HG03039 (cell line): ENCODE measurements around the gene PROSER2.

Experiments
- ATAC-seq: cut with Tn5 transposase; IDR thresholded peaks from one replicate; pipeline ENCODE4 v1.9.1; 2021; ENCODE audit warnings: mild to moderate bottlenecking, moderate library complexity; ENCODE audit not compliant: unreplicated experiment

Gene PROSER2, protein sequence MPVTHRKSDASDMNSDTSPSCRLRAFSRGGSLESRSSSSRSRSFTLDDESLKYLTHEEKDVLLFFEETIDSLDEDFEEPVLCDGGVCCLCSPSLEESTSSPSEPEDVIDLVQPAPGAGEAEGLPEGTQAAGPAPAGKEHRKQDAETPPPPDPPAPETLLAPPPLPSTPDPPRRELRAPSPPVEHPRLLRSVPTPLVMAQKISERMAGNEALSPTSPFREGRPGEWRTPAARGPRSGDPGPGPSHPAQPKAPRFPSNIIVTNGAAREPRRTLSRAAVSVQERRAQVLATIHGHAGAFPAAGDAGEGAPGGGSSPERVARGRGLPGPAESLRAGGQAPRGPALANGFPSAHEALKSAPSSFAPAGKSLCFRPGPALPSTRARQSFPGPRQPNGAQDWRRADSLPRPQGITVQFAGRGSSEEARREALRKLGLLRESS

DNA sequence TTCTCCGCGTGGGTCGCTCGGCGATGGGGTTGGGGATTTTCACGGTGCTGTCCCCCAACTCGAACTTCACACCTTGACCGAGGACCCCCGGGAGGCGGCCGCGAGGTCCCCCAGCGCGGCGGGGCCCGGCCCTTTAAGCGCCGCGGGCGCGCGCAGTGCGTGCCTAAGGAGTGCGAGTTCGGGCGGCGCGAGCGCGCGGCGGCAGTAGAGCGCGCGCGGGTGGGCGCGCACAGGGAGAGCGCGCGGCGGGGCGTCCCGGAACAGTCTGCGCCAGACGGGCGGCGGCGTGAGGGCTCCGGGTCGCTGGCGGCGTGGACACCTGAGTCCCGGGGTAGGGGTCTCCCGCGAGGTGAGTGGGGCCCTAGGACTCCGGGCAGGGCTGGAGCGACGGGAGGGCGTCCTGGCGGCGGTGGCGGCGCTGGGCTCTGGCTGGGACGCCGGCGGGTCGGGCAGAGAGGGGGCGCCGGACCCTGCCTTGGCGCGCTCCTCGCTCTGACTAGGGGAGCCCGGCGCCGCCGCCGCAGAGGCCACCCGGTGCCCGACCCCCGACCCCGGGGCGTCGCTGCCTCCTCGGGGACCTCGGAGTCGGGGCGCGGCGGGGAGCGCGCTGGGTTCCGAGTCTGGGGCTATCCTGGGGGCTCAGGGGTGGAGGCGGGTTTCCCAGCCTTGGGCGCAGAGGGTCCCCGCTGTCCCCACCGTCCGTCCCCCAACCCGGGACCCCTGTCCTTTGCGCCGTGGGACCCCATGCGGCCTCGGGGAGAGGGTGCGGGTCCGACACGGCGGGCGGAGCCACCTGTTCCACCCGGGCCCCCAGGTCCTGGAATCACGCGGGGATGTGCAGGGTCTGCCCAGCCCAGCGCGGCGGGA is at the start of gene PROSER2:
Gene PROSER2 (plus strand): TSS at position 235 of the 867 bp plus-strand sequence. CDS start 28,722 bp downstream, outside the sequence.
- ATAC-seq, result no peak

DNA sequence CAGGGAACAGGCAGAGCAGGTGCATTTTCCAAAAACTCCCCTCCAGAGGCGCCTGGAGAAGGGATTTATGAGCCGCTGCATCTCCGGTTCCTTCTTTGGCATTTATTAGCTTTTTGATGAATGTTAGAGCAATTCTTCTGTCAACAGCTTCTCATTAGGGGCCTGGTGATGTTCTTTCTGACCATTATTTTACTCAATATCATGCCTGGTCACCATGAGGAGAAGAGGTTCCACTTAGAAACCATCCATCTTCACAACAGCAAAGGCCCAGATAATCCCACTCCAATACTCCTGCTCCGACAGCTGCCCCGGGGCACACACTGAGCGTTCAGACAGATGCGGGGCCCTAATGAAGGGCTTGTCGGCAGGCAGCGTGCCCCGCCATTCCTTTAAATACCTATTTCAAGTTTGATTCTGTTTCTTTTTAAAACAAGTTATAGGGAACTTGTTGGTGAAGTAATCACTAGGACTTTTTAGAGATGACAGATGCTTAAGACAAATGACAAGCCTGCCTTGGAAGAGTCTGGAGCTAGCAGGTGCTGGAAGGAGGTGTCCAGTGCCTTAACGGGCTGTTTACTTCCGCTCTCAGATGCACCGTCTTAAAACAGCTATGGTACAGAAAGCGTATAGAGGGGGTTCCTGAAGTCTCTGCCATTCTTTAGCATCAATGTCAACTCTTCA is 49.3 kb upstream of the PROSER2 start:
- ATAC-seq, result no peak

DNA sequence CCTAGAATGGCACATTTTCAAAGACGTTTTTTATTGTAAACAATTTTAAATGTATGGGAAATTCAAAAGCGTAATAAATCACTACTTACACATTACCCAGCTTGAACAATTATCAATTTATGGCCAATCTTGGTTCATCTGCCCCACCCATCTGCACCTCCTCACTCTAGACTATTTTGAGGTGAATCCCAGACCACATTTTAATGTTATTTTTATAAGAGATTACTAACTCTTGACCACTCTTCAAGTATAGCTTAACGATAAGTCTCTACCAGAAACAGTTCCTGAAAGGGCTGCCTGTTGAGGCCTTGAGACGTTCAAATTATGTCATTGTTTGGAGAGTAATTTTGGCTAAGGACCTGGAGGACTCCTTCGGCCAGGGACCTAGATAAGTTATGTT is 47.7 kb upstream of the PROSER2 start:
- ATAC-seq, result no peak

DNA sequence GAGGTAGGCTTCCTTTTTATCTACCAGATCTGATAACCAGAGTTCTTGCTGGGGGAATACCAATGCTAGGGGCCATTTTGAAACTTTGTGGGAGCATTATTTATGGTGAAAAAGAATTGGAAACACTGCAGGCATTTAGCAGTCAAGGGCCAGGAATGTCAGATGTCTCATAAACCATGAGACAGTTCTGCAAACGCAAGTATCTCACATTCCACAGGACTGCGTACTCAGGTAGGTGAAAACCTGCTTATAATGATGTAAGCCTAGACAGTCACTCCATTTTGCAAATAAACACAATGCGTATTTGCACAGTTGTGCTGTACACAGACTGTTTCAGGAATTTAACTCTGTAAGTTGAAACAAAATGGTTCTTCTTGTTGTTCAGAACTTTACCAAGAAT is 47.1 kb upstream of the PROSER2 start:
- ATAC-seq, result no peak

DNA sequence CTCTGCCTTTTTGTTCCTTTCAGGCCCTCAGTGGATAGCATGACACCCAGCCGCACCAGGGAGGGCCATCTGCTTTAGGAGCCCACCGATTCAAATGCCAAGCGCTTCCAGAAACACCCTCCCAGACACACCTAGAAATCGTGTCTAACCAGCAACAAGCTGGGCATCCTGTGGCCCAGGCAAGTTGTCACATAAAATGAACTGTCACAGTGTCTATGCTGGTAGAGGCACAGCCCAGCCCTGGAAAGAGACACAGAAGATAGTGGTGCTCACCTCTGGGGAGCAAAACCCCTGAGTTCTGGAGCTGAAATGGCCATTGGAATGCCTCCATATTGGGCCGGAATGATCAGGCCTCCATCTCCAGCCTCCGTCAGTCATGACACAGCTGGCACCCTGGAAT is 42.0 kb upstream of the PROSER2 start:
- no peak for ATAC-seq

DNA sequence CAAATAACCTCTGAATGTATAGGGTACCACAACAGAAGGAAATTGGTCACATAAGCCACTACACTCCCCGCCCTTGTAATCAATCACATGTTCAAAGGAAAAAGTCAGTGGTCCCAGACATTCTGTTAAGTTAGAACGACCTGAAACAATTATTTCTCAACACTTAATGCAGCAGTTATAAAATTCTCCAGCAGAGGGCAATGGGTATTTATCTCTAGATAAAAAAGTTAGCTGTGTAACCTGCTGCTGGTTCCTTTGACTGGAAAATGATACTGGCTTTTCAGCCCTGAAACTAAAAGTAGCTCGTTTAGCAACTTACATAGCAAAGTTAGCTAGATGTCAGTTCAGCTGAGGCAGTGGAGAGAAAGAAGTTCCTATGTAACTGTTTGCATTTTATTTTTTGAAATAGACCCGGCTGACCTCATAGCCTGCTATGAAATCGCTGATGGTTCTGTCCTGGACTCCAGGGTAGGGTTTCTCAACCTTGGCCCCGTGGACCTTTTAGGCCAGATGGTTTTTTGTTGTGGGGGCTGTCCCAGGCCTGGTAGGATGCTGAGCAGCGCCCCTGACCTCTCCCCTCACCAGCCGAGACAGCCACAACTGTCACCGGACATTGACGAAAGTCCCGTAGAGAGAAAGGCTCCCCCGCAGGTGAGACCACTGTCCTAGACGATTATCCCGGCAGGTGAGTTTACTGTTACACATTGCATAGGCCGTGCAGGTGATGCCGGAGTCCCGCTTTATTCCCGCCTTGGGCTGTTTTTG is 40.2 kb upstream of the PROSER2 start:
- no peak for ATAC-seq

DNA sequence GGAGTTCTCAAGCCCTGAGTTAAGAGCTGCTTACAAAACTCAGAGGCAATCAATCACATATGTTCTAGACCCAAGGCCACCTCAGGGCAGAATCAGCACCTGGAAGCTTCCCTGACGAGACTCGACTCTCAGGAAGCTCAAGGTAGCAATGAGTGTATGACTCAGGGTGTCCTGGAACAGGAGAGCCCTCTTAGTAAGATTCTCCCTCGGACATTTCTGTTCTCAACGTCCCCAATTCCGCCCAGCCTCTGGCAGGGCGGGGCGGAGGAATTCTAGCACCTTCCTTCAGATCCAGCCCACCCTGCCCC is 39.6 kb upstream of the PROSER2 start:
- no peak for ATAC-seq

DNA sequence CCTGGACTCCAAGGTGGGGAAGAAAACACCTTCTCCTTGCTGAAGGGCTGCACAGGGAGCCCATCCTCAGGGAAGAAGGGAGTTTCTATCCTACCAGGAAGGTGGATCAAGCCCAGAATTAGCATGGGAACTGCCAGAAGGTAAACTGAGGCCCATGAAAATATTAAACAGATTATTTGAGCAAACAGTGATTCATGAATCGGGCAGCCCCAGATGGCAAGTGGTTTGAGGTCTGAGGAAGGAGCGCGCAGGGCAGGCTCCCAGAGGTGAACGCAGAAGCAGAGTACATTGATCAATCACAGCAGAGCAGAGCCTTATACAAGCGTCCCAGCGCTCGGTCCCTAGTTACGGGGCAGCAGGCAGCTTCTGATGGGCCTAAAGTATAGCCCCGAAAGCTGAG is 35.8 kb upstream of the PROSER2 start:
- no peak for ATAC-seq

DNA sequence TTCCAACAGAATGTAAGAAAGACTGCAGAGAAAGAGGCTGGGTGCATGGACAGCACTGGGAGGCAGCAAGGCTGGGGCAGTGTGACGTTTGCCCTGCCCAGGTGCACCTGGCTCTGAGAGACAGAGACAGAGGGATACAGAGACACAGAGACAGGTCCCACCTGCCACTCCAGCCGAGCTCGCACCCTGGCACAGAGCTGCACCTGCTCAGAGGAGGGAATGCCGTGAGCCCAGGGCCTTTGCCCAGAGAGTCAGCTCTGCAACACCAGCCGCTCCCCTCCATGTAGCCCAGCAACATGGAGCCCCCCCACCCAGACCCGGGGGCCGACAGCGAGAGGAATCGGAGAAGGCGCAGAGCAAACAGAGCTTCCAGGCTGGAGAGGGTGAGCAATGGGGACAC is 35.3 kb upstream of the PROSER2 start:
- no peak for ATAC-seq

DNA sequence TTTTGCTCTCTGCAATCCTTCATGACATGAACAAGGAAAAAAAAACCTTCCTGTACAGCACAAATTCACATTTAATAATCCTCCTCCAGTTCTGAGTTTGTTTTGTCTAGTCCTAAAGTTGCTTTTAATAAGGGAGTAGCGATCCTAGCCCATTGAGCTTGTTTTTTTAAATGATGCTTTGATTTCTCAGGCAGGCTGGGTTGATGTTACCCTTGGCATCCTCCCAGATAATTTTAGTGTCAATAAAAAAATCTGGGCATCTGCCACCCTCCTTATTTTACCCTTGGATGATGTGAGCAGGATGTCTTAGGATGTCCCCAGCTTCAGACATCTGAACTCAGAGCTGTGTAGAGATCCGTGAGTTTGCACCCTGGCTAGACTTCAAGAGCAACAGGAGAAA is 33.9 kb upstream of the PROSER2 start:
- ATAC-seq, result no peak

DNA sequence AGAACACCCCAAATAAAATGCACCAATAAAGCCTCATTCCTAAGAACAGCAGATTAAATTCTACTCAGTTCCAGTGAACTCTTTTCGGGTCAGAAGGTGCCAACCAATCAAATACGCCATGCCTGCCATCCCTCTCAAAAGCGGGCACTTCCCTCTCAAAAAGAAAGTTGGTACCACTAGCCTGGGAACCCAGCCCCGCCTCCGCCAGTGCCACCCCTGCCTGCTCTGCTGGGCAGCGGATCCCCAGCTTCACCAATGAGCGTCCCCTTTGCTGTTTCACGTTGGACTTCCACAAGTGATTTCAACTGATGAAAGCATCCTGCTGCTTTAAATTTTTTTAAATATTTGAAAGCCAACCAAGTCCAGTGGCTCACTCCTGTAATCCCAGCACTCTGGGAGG is 33.2 kb upstream of the PROSER2 start:
- no peak for ATAC-seq

DNA sequence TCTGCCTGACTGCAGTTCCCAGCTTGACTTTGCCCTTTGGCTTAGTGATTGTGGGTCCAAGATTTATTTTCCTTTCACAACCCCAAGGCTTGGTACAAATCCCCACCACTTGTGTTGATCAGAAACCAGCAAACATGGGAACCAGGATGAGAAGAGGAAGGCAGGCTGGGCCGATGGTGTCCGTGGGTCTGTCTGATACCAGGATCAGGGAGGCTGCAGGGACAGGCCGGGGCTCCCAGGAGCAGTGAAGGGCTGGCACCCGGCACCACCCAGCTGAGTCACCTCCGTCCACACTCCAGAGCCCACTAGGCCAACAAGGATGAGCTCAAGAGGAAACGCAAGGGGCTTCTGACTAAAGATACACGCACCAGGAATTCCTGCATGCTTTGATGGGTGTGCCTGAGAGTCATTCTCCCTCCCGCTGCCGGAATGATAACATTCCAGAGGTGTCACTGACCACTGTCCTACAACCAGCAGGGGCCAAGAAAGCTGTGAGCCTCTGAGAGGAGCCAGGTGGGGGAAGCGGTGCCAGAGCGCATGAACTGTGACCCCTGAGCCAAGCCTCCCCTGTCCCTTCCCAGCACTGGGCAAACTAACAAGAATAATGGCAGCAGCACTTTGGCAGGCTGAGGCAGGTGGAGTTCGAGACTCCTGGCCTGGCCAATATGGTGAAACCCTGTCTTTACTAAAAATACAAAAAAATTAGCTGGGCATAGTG is 29.2 kb upstream of the PROSER2 start:
- no peak for ATAC-seq

DNA sequence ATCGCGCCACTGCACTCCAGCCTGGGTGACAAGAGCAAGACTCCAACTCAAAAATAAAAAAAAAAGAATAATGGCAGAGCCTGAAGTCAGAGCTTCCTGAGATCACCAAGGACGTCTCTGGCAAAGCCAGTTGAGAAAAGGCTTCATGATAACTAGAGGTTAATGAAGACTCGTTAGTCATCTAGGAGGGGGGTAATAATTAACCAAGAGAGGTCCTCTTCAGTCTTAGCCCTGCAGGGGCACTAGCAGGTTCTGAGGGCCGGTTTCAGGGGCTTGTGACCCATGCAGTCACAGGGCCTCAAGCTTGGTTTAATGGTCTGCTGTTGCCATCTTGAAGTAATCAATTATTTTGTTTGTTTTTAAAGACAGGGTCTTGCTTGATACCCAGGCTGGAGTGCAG is 28.6 kb upstream of the PROSER2 start:
- ATAC-seq, result no peak

DNA sequence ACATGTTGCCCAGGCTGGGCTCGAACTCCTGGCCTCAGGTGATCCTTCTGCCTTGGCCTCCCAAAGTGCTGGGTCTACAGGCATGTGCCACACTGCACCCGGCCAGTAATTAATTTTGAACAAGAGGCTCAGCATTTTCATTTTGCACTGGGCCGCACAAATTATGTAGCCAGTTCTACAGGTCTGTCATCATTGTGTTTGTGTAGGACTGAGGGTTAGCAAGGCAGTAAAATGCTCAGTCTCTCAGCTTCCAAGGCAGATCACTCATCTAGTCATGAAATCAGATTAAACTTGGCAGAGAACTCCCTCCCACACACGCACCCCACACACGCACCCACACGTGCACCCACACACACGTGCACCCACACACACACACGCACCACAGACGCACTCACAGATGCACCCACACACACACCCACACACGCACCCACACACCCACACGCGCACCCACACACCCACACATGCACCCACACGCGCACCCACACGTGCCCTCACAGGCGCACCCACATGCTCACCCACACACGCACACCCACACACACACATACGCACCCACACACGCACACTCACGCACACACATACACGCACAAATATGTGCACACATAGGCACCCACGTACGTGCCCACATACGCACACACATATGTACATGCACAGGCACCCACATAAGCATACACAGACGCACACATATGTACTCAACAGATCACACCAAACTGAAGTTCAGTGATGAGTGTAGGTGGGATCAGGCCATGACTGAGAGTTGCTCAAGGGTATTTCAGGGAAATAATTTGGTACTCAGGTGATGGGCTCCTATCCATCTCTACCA is 27.8 kb upstream of the PROSER2 start:
- ATAC-seq, result no peak

DNA sequence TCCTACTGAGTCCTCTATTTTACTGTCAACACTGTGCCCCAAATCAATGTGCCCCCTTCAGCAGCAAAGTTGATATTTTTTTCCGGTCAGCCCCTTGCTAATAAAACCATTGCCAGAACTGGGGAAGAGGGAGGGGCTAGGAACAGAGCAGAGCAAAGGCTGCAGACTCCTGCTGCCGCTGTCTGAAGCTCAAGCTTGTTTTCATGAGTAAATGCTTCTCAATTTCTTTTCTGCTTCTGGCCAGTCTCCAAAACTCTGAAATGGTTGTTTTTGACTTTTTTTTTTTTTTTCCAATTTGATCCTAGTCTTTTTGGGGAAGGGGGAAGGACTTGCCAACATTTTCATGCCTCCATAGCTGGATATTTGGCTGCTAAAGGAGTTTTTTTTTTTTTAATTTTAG is 26.7 kb upstream of the PROSER2 start:
- no peak for ATAC-seq

DNA sequence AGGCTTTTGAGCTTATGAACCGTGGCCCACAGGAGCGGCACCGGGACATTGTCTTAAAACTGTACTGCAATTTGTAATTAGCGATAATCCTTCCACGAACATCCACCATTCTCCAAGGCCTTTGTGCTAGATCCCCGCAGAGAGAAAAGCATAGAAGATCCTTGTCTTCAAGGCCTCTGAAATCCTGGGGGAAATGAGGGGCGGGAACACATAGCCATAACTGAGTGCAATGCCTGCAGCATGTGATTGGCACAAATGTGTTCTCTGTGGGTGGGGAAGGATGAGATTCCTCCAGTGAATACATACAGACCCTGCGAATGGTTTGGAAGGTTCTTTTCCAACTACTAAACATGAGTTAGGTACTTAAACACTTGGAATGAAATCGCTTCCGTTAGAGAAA is 25.9 kb upstream of the PROSER2 start:
- ATAC-seq, result no peak

DNA sequence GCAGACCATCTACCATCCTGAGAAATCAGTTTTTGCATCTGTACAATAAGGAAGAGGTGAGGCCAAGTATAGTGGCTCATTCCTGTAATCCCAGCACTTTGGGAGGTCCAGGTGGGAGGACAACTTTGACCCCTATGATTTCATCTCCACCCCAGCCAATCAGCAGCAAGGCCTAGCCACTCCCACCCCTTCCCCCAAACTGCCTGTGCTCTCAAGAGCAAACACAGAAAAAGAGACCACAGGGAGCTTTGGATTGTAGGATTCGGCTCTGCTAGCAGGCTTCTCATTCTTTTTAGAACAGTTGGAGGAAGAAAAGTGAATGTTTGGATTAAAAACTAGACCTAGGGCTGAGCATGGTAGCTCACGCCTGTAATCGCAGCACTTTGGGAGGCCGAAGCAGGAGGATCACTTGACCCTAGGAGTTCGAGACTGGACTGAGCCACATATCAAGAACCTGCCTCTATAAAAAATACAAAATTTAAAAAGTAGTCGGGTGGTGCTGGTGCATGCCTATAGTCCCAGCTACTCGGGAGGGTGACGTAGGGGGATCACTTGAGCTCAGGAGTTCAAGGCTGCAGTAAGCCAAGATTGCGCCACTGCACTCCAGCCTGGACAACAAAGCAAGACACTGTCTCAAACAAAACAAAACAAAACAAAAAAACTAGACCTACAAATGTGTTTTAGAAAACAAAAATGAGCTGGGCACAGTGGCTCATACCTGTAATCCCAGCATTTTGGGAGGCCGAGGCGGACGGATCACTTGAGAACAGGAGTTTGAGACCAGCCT is 25.1 kb upstream of the PROSER2 start:
- ATAC-seq, result no peak

DNA sequence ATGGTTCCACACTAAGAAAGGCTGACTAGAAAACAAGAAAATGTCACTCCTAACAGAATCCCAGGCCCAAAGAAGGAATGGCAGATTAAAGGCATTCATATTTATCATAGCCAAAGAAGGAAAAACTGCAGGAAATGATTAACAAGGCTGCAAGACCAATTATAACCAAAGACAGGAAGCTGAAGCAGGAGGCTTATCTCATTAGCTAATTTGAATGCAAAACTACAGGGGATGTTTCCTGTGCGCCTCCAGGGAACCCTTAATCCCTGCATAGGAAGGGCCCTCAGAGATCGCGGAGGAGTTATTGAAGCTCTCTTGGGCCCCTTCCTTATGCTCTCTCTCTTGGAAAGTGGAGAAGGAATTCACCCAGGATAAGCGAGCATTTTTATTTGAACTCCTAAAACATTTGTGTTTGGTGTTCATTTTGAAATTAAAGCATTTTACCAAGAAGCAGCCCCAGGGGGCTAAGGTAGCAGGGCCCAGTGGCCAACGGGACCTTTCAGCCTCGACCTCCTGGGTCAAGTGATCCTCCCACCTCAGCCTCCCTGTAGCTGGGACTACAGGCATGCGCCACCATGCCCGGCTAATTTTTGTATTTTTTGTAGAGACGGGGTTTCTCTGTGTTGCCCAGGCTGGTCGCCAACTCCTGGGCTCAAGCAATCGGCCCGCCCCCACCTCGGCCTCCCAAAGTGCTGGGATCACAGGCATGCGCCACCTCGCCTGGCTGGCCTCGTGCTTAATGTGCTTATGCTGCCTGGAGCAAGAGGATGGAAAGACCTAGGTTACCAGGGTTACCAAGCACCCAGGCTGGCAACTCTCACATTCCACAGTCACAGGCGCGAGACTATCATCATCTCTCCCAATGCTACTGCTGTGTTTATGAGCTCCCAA is 24.1 kb upstream of the PROSER2 start:
- ATAC-seq, result no peak
